ENCODE data around the gene PSMD1.
A peak's percentile ranks its signal among the peaks of the same experiment; 100 is the strongest.

Gene PSMD1

DNA sequence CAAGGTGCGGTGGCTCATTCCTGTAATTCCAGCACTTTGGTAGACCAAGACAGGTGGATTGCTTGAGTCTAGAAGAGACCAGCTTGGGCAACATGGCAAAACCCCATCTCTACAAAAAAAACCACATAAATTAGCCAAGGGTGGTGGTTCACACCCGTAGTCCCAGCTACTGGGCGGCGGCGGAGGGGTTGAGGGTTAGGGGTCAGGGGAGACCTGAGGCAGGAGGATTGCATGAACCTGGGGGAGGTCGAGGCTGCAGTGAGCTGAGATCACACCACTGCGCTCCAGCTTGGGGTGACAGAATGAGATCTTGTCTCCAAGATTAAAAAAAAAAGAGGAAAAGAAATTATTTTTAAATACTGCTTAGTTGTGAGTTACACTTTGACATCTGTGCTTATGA lies 69.5 kb downstream of the PSMD1 start (continued):
- TF ChIP-seq, protein P1, sequence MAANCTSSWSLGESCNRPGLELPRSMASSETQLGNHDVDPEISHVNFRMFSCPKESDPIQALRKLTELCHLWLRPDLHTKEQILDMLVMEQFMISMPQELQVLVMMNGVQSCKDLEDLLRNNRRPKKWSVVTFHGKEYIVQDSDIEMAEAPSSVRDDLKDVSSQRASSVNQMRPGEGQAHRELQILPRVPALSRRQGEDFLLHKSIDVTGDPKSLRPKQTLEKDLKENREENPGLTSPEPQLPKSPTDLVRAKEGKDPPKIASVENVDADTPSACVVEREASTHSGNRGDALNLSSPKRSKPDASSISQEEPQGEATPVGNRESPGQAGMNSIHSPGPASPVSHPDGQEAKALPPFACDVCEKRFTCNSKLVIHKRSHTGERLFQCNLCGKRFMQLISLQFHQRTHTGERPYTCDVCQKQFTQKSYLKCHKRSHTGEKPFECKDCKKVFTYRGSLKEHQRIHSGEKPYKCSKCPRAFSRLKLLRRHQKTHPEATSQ (tag by site-specific recombination; IDR thresholded peaks at IDR 0.05) = no peak
- TF ChIP-seq ZNF292 (tag by site-specific recombination; IDR thresholded peaks at IDR 0.05; ENCODE audit: borderline replicate concordance, low read depth) (no peak), ZFP37 (tag by site-specific recombination; IDR thresholded peaks at IDR 0.05) (no peak), ZBTB8A (tag by site-specific recombination; IDR thresholded peaks at IDR 0.05) (no peak)

GRCh38 chr2:231127480-231127879 lies 70.8 kb downstream of the PSMD1 start:
- ChIA-PET POLR2A (no interaction called here), CTCF (interaction anchor here (1.0 to 1.9 kb wide), 3 partner anchors 58 to 285 kb away, joined by 5 to 6 read pairs (median 6); no protein-coding TSS in a partner anchor)
- Histone ChIP-seq H3K27ac (ENCODE audit: extremely low read depth, low read depth, low read length) (no peak overlapping the region), H3K9me3 (ENCODE audit: control insufficient read depth, insufficient read depth, low read depth, low read length) (no peaks in the 10 kb centered on the region), H3K4me1 (ENCODE audit: control insufficient read depth, insufficient read depth, low read length) (peaks cover 39% of the 10 kb centered on the region), H3K4me3 (ENCODE audit: low read depth, low read length) (no peak overlapping the region), H3K36me3 (ENCODE audit: control insufficient read depth in 2 of 2, insufficient read depth in 1 of 2, low read length in 2 of 2) (no peaks in the 10 kb centered on the region)
- TF ChIP-seq ZNF544 (tag by site-specific recombination; IDR thresholded peaks at IDR 0.05) (no peak), IKZF3 (tag by site-specific recombination; IDR thresholded peaks at IDR 0.05) (no peak), PRDM10 (tag by site-specific recombination; IDR thresholded peaks at IDR 0.05) (no peak), ZNF548 (tag by site-specific recombination; IDR thresholded peaks at IDR 0.05) (no peak), GFI1B (tag by site-specific recombination; IDR thresholded peaks at IDR 0.05) (no peak)

DNA sequence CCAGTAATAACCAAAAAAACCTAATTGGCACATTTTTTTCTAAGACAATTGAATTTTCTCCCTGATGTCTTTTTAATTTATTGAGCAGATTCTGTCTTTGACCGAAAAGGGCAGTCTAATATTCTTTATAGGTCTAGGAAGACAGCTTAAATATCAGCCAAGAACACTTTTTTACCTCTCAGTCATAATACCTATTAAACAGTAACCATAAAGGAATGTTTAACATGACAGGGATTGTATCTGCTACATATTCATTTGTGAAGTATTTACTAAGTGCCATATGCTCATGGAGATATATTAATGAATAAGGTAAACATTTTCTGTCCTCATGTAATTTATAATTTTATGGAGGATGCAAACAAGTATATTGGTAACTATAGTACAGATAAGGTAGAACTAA lies 71.3 kb downstream of the PSMD1 start:
- Histone ChIP-seq H3K9me3 (ENCODE audit: control insufficient read depth, insufficient read depth, low read depth, low read length) (no peaks in the 10 kb centered on the region), H3K36me3 (ENCODE audit: control insufficient read depth in 2 of 2, insufficient read depth in 1 of 2, low read length in 2 of 2) (no peaks in the 10 kb centered on the region), H3K4me3 (ENCODE audit: low read depth, low read length) (no peak overlapping the region), H3K27ac (ENCODE audit: extremely low read depth, low read depth, low read length) (no peak overlapping the region), H3K4me1 (ENCODE audit: control insufficient read depth, insufficient read depth, low read length) (peaks cover 35% of the 10 kb centered on the region)
- ChIA-PET CTCF (interaction anchor here (1.0 to 1.9 kb wide), 3 partner anchors 59 to 285 kb away, joined by 5 to 6 read pairs (median 6); no protein-coding TSS in a partner anchor), POLR2A (interaction anchor here (0.6 kb wide), 1 partner anchor 120 kb away, joined by 4 read pairs; no protein-coding TSS in a partner anchor)
- TF ChIP-seq PRDM6 (tag by site-specific recombination; IDR thresholded peaks at IDR 0.05) (peak; percentile 47), ZNF426 (tag by site-specific recombination; IDR thresholded peaks at IDR 0.05) (no peak), MZF1 (tag by site-specific recombination; IDR thresholded peaks at IDR 0.05; ENCODE audit: borderline replicate concordance) (no peak)

GRCh38 chr2:231128541-231128940 lies 71.9 kb downstream of the PSMD1 start:
- Histone ChIP-seq H3K4me3 (ENCODE audit: low read depth, low read length) (no peak overlapping the region), H3K9me3 (ENCODE audit: control insufficient read depth, insufficient read depth, low read depth, low read length) (no peaks in the 10 kb centered on the region), H3K27ac (ENCODE audit: extremely low read depth, low read depth, low read length) (no peak overlapping the region), H3K36me3 (ENCODE audit: control insufficient read depth in 2 of 2, insufficient read depth in 1 of 2, low read length in 2 of 2) (no peaks in the 10 kb centered on the region), H3K4me1 (ENCODE audit: control insufficient read depth, insufficient read depth, low read length) (peaks cover 35% of the 10 kb centered on the region)
- ChIA-PET CTCF (interaction anchor here (0.7 to 2.4 kb wide), 6 partner anchors 13 to 284 kb away, joined by 3 to 7 read pairs (median 6); no protein-coding TSS in a partner anchor), POLR2A (interaction anchor here (0.6 kb wide), 1 partner anchor 120 kb away, joined by 4 read pairs; no protein-coding TSS in a partner anchor)
- TF ChIP-seq ZNF335 (tag by site-specific recombination; conservative IDR thresholded peaks at IDR 0.05) = no peak
- no peak for TF ChIP-seq ZNF23 (tag by site-specific recombination; IDR thresholded peaks at IDR 0.05; ENCODE audit: borderline replicate concordance)
- TF ChIP-seq ZBTB10 (tag by site-specific recombination; IDR thresholded peaks at IDR 0.05) = no peak
- no peak for TF ChIP-seq ZNF404 (tag by site-specific recombination; IDR thresholded peaks at IDR 0.05)
- no peak for TF ChIP-seq ZNF266 (tag by site-specific recombination; IDR thresholded peaks at IDR 0.05; ENCODE audit: low read depth)
- no peak for TF ChIP-seq ZNF112 (tag by site-specific recombination; IDR thresholded peaks at IDR 0.05)
